Embryonic facial prominence (tissue), 1 donor: Measurements from ENCODE around the gene MARK3.
"Not testable (repeated sequence)": the region's sequence is repeated elsewhere in the genome, so short reads cannot be mapped to it uniquely, and the experiment has no call there.

Experiments
- DNase-seq: peaks from one replicate; pipeline ENCODE4 v3.0.0-alpha.2; 2016; ENCODE audit errors: extremely low spot score

MARK3 gene

DNA sequence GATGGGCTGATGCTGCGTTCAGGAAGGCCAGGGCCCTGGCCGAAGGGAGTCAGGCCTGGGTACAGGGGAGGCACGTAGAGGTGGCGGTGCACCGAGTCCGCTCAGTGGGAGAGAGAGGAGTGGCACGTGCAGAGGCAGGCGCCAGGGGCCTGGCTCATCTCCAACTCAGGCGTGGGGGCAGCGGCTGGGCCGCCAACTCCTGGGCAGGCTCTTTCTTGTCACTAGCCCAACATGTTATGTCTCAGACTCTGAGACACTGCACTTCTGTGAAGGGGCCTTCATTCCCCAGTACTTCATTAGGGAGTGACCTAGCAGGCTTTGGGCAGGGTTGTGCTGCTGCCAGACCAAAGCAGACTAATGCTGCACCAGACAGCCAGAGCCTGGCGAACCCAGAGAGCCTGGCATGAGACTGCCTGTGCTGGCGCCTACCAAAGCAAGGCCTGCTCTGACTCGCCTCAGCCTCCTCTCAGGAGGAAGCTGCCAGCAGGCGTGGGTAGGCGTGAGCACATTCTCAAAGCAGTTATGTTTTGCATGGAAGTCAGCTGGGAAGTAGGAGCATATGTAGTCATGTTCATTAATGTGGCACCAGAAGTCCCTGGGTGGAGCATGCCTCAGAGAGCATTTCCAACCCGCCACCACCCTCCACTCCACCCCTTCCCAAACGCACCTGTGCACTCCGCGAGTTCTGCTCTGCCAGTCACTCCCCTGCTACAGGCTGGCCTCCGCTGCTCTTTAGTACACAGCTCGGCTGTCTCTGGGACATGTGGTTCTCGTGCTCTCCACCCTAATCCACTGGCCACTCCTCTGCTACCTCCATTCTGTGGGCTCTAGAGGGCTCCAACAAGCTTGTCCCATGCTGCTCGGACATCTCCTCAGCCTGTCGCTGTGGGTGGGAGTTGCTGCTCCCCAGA, 127.7 kb downstream of the MARK3 start:
- no peak for DNase-seq

DNA sequence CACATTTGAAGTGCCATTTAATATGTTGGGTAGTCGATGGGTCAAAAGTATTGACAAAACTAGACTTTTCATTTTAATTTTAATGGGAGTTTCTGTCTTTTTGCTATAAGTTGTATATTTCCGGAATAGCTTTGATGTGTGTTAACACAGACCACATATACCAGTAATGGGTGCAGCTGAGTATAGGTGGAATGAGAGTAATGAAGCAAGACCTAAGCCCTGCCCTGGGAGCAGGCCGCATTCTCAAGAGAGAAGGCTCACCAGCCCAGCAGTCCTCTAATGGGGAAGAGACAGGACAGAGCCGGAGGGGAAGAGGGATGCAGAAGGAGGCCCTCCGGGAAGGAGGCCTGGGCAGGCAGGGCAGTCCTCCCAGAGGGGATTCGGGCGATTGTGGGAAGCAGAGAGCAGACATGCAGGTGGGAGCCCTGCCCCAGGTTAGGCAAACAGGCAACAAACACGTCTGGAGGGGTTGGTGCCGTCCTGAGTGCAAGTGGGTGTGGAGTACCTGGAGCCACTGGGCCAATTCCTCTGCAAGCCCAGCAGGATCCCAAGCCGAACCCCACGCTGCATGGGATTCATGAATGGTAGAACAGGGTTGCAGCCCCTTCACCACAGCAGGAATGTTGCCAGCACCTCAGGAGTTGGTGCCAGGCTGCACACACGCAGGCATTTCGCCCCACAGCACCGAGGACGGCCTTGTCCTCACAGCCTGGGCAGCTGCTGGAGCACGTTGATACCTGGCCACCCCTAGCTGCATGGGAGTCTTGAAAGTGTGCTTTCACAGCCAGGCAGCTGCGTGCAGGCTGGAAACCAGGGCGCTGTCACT, 129.6 kb downstream of the MARK3 start:
- no peak for DNase-seq

DNA sequence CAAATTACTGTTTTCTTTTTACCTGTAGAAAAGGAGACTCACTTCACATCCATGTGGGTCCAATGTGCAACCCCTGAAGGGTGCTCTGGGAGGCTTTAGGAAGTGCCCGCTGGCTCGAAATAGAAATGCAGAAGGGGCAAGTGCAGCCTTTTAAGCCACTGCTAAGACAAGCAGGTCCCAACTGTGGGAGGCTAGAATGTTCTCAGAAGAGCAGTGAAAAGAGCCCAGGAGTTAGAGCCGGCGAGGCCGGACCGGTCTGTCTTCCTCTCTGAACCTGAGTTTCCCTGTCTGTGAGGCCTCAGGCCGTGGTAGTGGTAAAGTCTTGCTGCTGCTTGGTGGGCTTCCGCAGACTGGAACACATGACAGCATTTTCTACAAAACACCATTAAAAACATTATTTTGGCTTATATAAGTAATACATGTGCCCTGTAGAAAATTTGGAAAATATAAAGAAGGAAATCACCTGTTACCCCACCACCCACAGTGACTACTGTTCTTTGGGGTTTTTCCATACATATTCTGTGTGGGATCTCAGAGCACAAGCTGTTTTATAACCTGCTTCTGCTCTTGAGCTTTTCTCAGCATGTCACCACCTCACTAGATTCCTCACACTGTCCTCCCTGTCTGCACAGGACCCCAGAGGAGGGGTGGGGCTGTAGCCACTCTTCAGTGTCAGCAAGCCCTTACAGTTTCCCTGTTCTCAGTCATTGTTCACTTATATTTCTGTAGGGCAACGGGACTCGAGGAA, 131.4 kb downstream of the MARK3 start:
- no peak for DNase-seq

DNA sequence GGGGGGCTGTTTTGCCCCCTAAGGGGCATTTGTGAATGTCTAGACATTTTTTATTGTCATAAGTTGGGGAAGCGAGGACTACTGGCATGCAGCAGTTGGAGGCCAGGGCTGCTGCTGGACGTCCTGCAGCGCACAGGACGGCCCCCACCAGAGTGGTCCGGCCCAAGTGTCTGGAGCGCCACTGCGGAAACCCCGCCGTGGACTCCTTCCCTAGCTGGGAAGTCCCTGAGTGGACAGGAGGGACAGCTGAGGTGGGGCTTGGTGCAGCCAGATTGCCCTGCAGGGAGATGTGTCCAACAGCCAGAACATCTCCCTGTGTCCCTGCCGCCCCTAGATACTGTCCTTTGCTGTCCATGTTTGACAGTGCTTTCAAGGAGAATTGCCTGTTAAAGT, 132.0 kb downstream of the MARK3 start:
- no peak for DNase-seq

DNA sequence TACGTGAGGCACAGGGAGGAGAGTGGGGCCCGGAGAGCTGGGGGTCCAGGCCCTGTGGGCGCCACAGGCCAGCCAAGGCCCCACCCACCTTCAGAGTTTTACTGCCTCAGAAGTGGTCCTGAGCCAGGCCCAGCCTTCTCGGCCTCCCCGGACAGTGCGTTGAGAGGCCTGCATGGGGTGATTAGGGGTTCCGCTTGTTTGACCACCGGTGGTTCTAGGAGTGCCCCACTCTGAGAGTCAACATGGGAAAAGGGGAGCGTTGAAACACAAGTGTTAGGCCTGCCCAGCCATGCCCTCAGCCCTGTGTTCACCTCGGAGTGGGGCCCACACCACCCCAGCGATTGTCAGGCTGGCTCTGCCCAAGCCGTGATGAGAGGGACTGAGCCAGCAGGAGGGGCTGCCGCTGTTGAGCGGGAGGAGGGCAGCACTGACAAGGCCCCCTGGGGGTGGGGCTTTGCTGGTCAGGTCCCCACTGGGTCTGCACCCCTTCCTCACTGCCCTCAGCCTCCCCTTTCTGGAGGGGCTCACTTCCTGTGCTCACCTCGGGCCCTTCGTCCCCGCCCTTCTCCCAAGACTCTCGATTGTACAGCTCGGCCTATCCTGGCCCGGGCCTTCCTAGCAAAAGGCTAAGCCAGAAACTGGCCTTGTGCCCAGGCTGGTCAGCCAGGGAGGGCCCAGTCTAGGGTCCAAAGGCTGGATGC, 132.7 kb downstream of the MARK3 start:
- no peak for DNase-seq

DNA sequence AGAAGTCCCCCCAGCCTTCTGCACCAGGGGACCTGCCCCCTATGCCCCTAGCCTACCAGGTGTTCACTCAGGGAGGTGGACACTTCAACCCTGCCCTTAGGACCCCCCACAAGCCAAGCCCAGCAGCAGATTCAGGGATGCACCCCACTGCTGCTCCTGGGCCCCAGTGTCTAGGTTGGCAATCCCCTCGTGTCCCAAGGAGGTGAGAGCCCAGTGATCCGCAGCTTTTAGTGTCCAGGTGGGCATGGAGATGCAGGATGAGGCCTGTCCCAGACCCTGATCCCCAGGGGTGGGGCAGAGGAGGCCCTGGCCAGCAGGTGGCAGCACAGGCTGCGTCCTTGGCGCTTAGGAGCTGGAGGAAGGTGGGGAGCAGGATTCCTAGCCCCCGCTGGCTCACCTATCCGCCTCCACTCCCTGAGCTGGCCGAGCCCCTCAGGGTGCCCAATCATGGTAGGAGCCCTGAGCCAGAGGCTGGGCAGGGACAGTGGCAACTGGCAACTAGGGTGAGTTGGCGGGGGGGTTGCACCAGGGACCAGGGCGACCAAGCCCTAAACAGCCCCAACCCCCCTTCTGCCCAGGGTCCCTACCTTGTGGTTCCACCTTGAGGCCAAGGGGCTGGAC, 133.3 kb downstream of the MARK3 start:
- no peak for DNase-seq

DNA sequence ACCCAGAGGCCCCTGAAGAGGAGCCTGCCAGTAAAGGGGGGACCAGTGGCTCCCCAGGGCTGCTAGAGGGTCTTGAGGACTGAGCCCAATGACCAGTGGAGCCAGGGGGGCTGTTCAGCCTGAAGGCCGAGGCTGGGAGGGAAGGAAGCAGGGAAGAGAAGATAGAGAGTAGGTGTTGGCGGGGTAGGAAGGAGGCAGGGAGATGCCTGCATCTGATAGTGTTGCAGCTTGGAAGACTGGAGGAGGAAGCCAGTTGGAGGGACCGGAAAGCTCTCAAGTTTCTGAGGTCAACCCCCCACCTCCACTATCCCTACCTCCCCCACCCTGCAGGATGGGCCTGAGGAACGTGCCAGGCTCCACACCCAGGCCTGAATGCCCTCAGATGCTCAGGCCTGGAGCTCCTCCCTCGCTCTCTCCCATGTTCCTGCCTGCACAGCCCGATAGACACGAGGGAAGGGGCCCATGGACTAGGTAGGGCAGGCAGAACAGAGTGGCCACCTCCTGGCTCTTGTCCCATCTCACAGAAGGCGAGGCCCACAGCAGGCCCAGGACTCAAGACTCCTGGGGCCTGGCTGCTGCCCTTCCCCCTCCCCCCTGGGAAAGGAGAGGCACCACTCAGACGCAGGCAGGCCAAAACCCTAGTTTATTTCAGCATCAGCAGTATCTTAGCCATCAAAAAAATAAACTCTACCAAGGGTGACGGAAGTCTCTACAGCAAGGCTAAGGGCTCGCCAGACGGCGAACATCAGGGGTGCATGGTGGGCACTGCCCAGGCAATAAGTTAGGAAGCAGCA, 134.0 kb downstream of the MARK3 start:
- DNase-seq: no peak

DNA sequence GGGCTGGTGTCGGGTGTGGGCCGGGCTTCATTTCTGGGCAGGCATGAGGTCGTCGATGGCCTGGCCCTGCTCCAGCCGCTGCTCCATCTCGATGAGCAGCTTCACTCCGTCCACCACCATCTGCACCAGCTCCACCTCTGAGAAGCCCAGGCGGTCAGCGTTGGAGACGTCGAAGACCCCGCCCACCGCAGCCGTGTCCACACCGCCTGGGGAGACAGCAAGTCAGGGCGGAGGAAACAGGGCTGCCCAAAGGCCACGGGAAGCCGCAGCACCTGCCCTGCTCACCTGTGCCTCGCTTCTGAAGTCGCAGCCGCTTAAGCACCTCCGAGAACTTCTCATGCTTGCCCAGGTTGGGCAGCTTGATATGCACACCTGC, 134.6 kb downstream of the MARK3 start:
- DNase-seq: no peak

DNA sequence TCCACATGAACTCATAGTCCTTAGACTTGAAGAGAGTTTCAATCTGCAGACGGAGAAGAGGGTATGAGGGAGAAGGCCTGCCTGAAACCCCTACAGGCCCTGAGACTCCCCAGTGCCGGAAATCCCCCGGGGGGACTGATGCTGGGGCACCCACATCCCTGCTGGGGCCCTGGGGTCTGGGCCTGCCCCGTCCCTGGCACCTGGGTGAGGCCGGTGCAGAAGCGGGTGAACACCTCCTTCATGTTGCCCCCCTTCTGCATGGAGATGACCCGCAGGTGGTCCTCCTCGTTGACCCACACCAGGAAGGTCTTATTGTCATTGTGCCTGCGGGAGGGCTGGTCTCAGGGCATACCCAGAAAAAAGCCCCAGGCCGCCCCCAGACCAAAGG, 135.0 kb downstream of the MARK3 start:
- no peak for DNase-seq

DNA sequence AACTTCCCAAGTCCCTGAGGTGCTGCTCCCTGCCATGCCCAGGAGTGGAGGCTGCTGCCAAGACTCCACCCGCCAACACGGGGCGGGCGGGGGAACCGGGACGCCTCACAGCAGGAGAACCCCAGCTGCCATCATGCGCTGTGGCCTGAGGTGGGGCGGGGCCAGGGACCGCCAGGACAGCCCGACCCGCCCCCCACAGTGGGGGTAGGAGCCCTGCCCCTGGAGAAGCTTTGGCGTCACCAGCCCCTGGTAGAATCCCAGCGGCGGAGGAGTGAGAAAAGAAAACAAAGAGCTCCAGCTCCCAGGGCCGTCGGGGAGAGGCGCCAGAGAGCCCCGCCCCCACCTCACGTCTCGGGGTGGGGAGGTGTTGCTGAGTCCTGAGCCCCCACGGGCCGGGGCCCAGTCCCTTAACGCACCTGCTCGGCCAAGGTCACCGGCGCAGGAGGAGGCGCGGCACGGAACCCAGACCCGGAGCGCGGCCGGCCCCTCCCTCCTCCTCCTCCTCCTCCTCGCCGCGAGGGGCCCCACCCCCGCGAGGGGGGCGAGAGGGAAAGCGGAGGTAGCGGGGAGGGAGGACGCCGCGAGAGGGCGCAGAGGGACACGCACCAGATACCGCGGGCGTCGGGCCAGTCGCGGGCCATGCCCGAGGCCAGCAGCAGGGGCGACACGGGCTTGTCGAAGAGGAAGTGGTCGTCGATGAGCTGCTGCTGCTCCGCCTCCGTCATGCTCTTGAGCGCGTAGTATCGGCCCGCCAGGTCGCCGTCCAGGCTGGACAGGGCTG, 135.6 kb downstream of the MARK3 start:
- no peak for DNase-seq

DNA sequence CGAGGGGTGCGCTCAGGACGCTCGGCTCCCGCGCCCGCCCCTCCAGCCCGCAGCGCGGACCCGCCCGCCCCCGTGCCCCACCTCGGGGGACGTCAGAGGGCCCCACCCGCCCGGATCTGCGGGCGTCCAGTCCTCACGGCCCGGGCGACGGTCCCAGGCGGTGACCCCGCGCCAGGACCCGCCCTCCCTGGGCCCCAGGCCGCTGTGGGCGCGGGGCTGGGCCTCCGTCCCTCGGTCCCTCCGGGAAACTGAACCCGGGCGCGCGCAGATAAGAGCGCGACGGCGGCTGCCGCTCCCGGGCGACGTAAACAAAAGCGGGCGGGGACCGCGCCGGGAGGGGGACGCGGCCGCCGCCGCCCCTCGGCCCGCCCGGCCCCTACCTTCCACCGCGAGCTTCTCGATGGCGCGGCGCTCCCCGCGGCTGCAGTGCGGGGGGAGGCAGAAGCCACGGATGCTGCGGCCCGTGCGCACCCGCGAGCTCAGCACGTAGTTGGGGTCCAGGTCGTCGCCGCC, 136.3 kb downstream of the MARK3 start:
- DNase-seq: no peak

DNA sequence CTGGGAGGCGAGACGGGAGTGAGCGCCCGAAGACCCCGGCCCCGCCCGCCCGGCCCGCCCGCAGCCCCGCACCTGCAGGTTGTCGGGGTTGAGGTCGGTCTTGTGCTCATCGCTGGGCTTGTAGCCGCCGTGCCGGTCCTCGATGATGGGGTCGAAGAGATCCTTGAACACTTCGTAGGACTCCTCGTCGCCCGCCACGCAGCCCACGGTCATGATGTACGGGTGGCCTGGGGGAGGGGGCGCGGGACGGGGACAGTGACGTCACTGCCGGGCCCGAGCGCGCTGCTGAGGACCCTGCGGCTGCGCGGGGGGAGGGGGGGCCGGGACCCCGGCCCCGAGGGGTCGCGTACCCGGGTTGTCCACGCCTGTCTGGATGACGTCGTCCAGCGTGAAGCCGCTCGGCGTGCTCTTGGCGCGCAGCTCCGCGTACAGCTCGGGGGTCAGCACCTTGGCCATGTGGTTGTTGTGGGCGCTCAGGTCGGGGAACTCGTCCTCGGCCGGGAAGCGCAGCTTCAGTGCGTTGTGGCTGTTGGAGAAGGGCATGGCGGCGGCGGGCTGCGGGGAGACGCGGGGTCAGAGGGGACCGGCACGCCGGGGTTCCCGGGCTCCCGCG, 136.8 kb downstream of the MARK3 start:
- DNase-seq: no peak

DNA sequence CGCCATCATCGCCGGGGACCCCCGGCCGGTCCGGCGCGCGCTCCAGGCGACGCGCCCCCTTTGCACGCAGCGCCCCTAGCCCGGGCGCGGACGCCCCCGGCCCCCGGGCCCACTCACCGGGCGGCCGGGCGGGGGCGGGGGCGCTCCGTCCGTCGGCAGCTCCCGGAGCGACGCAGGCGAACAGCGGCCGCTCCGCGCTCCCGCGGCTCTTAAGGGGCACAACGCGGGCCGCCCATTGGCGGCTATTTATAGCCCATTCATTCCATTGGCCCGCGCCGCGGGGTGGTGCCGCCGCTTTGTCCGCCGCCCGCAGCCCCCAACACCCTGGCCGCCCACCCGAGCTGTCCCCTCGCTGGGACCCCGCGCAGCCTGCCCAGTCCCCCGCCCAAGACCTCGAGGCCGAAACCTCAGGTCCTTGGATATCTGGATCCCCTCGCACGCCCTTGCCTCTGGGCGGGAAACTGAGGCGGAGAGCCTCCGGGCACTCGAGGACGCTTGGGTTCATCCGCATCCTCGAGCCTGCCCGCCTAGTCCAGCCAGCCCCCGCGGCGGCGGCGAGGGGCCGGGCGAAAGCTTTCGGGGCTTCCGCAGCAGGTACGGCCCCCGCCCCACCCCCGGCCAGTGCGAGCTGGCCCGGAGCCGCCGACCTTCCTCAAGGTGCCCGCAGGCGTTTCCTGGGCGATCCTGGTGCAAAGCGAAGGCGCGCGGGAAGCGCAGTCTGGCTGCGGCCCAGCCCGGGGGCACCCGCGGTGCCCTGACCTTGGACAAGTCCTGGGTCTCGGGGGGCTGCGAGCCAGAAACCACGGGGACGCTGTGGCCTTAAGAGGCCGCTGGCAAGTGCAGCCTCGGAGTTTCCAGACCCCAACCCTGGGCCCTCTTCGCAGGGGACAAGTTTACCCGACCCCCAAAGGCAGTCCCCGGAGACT, 137.7 kb downstream of the MARK3 start, which contains the start of gene CKB:
Gene CKB (minus strand): TSS at position 182 of the 926 bp plus-strand sequence. CDS start 337 bp downstream, outside the sequence.
- DNase-seq: no peak

DNA sequence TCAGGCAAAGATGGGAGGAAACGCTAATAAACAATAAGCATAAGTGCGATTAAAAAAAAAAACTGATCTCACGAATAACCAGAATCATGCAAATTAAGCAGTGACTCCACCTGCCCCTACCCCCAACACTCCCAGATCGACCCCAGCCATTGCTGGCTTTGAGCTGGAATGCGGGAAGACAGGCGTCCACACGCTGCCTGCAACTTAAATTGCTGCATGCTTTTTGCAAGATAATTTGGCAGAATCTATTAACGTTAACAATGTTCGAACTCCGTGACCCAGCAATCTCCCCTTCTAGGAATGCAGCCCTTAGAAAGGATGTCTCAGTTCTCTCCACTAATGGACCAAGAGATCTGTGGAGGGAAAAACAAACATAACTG, 138.3 kb downstream of the MARK3 start:
- no peak for DNase-seq

DNA sequence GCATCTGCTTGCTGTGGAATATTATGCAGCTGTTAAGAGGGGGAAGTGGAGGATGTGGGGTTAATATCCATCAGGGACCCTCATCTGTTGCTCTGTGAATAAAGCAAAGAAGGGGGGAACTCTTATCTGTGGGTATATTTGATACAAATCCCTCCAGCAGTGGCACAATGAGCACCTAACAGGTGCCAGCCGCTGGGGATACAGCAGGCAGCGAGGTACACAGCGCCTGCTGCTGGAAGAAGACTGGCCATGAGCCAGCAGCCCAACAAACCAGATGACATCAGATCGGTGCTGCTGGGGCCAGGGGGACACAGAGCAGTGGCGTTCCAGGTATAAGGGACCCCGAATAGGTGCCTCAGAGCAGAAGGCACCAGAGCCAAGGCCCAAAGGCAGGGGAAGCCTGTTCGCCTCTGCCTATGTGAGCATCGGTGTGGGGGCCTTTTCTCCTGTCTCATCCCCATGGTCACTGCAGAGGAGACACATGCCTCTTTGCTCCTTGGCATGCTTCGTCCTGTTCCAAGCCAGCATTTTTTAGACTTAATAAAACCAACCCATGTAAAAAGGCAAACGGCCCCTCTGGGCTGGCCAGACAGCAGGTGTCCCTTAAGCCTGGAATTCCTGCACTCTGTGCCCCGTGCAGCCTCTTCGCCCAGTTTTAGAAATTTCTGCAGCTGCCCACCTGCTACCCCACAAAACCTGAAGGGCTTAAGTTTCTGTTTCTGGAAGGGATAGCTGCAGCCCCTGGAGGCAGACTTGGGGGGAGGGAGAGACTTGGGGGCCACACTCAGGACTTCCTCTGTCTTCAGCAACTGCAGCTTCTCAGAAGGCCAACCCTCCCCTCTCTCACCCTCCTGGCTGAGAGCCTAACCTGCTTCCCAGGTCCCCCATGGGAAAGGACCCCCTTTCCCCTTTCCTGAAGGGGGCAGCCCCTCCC, 139.1 kb downstream of the MARK3 start:
- no peak for DNase-seq

DNA sequence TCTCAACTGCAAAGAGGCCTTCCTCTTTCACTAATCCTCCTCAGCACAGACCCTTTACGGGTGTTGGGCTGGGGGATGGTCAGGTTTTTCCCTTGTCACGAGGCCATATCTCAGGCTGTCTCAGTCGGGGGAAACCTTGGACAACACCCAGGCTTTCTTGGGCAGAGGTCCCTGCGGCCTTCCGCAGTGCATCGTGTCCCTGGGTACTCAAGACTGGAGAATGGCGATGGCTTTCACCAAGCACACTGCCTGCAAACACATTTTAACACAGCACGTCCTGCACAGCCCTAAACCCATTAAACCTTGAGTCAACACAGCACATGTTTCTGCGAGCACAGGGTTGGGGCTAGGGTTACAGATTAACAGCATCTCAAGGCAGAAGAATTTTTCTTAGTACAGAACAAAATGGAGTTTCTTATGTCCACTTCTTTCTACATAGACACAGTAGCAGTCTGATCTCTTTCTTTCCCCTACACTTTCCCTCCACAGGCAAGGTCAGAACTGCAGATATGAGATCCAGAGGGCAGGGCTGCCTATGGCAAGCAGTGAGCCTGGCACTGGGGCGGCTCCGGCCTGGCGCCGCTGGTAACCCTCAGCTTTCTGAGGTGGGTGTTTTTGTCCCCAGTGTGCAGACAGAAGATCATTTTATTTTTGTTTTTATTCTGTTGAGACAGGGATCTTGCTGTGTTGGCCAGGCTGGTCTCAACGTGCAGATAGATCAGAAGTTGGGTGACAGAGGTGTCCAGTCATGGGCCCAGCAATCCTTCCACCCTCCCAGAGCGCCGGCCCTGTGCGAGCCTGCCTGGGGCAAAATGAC, 140.4 kb downstream of the MARK3 start:
- not testable (repeated sequence) for DNase-seq
